Ovary (tissue), 9 donors: ENCODE measurements around the gene BCO1. TPM values are rescaled to one million over a fixed set of nuclear protein-coding genes. Genes with fewer than 3 reads are reported as not detected.

Experiments
- DNase-seq, 5 donors: peaks; one replicate each; pipeline ENCODE4 v3.0.0-alpha.2; 2019 to 2020
- H3K27ac ChIP-seq, 2 donors: fragments of 200-600 bp; one replicate each; pipeline versions ENCODE4 v1.5.1 to v1.8.0; 2019 to 2022
- H3K27me3 ChIP-seq: fragments of 200-600 bp; one replicate; pipeline ENCODE4 v1.8.0; 2022
- H3K36me3 ChIP-seq: fragments of 200-600 bp; sonication (generic); one replicate; pipeline ENCODE4 v1.5.1; 2019
- H3K4me1 ChIP-seq: one replicate; pipeline ENCODE4 v1.8.1; 2013; ENCODE audit warnings: mild to moderate bottlenecking, moderate library complexity; ENCODE audit not compliant: insufficient read depth
- H3K4me3 ChIP-seq: fragments of 200-600 bp; sonication (generic); one replicate; pipeline ENCODE4 v1.5.1; 2017
- H3K9me3 ChIP-seq, 2 donors: fragments of 200-600 bp in 1 of 2; sonication (generic) in 1 of 2; one replicate each; pipeline versions ENCODE4 v1.5.1 to v1.8.1; 2013 to 2019; ENCODE audit warnings: mild to moderate bottlenecking in 1 of 2, moderate library complexity in 1 of 2
- EP300 ChIP-seq: sonication (generic); formaldehyde crosslinking; IDR thresholded peaks from one replicate; pipeline ENCODE4 v1.6.1; 2017; ENCODE audit warnings: antibody characterized with exemption
- POLR2A ChIP-seq: fragments of 450-650 bp; IDR thresholded peaks from one replicate; pipeline ENCODE4 v1.6.1; 2017; ENCODE audit warnings: antibody characterized with exemption, mild to moderate bottlenecking, moderate library complexity
- WGBS, 3 donors: extraction: QIAGEN DNeasy Blood & Tissue Kit in 1 of 3; methylation state at CpG; one replicate each; pipeline versions ENCODE4 v1.1.5 to v1.1.7; 2013 to 2017; 5-methylcytosine and 5-hydroxymethylcytosine counted together
- intact Hi-C, 4 donors: fragments of 100-400 bp; cut with DNase I; formaldehyde crosslinking; loops; one replicate each; pipeline versions ENCODE4 v1.11.0 to v1.15.1; 2022 to 2023
- polyA plus RNA-seq, 2 donors: library from polyadenylated mRNA; stranded (reverse); fragments of 200-250 nt in 1 of 2; fragments of 350-450 nt in 1 of 2; fragmentation: Illumina TruSeq in 1 of 2; extraction: RNeasy Lipid Tissue Mini Kit (QIAGEN cat#74804) in 1 of 2; gene quantifications; one replicate each; pipeline ENCODE4 v1.2.3, GENCODE V29; 2013 to 2014
- total RNA-seq, 7 donors: library from RNA; depleted of rRNA in 2 of 7; stranded (reverse); fragments of >200 nt in 2 of 7; fragmentation: NEBNext Ultra II Directional in 3 of 7; extraction: Animal tissue kit (Norgen Biotek cat#: 25700) in 3 of 7; gene quantifications; one replicate each; pipeline versions ENCODE4 v1.1.0 to v1.2.4, GENCODE V29; 2016 to 2023
- TF ChIP-seq, protein P1 (sequence below), 3 donors: fragments of 450-650 bp in 2 of 3; fragments of 200-600 bp in 1 of 3; IDR thresholded peaks; one replicate each; pipeline versions ENCODE4 v1.5.1 to v1.8.0; 2016 to 2022; ENCODE audit warnings: antibody characterized with exemption in 3 of 3, mild to moderate bottlenecking in 1 of 3
- donor health status: DM: no; HTN: no; CAD: no; lungs with moderate emphysema.
- donor health status: DM: no; HTN: no; CAD: no.
- donor health status: Bipolar disorder and iron deficiency.
- donor health status: DM: yes; HTN: yes; CAD: no.
- donor health status: DM: no; HTN: no; CAD: no.
- donor health status: DM: yes; HTN: yes; CAD: no.

BCO1 gene
- total and polyA plus RNA-seq, 9 donors, result 0.45 to 2.5 (median 0.87) TPM

DNA sequence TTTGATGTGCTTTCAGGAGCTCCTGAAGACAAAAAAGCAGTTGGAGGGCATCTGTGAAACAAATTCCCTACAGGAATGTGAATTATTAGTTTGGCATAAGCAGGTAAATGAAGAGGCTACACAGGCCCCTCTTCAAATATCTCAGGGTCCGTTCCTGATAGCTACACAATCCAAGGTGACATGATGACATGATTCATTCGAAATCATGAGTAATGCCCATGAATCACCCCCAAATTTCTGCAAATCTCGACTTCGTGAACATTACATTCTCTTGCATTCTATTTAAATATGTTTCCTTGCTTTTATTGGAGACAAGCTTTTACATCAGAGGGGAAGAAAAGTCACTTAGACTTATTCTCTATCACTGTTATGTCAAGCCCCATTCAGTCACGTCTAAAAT lies 98.6 kb downstream of the BCO1 start:
- no peak overlapping the region for H3K4me3 ChIP-seq
- no peaks in the 10 kb centered on the region for H3K4me1 ChIP-seq
- WGBS, 3 donors, result 89 to 95% (median 93%) methylated on average over 5 of the region's 5 CpGs
- H3K27me3 ChIP-seq, result no peaks in the 10 kb centered on the region
- TF ChIP-seq POLR2A (no peak), EP300 (no peak)
- TF ChIP-seq, protein P1, sequence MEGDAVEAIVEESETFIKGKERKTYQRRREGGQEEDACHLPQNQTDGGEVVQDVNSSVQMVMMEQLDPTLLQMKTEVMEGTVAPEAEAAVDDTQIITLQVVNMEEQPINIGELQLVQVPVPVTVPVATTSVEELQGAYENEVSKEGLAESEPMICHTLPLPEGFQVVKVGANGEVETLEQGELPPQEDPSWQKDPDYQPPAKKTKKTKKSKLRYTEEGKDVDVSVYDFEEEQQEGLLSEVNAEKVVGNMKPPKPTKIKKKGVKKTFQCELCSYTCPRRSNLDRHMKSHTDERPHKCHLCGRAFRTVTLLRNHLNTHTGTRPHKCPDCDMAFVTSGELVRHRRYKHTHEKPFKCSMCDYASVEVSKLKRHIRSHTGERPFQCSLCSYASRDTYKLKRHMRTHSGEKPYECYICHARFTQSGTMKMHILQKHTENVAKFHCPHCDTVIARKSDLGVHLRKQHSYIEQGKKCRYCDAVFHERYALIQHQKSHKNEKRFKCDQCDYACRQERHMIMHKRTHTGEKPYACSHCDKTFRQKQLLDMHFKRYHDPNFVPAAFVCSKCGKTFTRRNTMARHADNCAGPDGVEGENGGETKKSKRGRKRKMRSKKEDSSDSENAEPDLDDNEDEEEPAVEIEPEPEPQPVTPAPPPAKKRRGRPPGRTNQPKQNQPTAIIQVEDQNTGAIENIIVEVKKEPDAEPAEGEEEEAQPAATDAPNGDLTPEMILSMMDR (IDR thresholded peaks at IDR 0.05), result no peak
- H3K36me3 ChIP-seq, result no peaks in the 10 kb centered on the region
- intact Hi-C loops, result no loop called here
- no peak overlapping the region for H3K27ac ChIP-seq
- DNase-seq, result no peak
- no peaks in the 10 kb centered on the region for H3K9me3 ChIP-seq

Other genes starting within 250 kb of the BCO1 start
- gene CMC2, start 231.8 kb upstream of the BCO1 start, total RNA-seq, result 10 to 100 TPM; 19.1 to 41.1 (median 25.9) TPM
- gene CMC2, start 231.8 kb upstream of the BCO1 start, polyA plus RNA-seq, result 10 to 100 TPM; 24.3 to 39.6 TPM
- gene CENPN, start 231.5 kb upstream of the BCO1 start, total RNA-seq, result 1 to 10 TPM; 1.4 to 4.0 (median 2.8) TPM
- 1 to 10 TPM; 2.0 to 8.2 TPM for gene CENPN, start 231.5 kb upstream of the BCO1 start, polyA plus RNA-seq
- gene ATMIN, start 202.8 kb upstream of the BCO1 start, total RNA-seq, result 10 to 100 TPM; 19.2 to 35.0 (median 33.8) TPM
- 10 to 100 TPM; 15.6 to 39.5 TPM for gene ATMIN, start 202.8 kb upstream of the BCO1 start, polyA plus RNA-seq
- 1 to 10 TPM in 4 of 7 donors, under 1 TPM in 2, not detected in 1; 0.36 to 3.8 (median 1.1) TPM for gene C16orf46, start 161.5 kb upstream of the BCO1 start, total RNA-seq
- gene C16orf46, start 161.5 kb upstream of the BCO1 start, polyA plus RNA-seq, result under 1 TPM; 0.37 to 0.44 TPM
- 10 to 100 TPM; 13.7 to 45.0 (median 26.2) TPM for gene GCSH, start 142.3 kb upstream of the BCO1 start, total RNA-seq
- 10 to 100 TPM; 24.6 to 38.6 TPM for gene GCSH, start 142.3 kb upstream of the BCO1 start, polyA plus RNA-seq
- 10 to 100 TPM in 4 of 7 donors, 1 to 10 TPM in 3; 4.5 to 11.5 (median 10.1) TPM for gene GAN, start 76.3 kb downstream of the BCO1 start, total RNA-seq
- 1 to 10 TPM; 1.1 to 2.1 TPM for gene GAN, start 76.3 kb downstream of the BCO1 start, polyA plus RNA-seq
- gene CMIP, start 206.1 kb downstream of the BCO1 start, total RNA-seq, result 10 to 100 TPM; 19.4 to 68.2 (median 38.7) TPM
- 10 to 100 TPM; 28.6 to 37.8 TPM for gene CMIP, start 206.1 kb downstream of the BCO1 start, polyA plus RNA-seq